ENCODE data around the gene PALM2AKAP2.
"Not testable (repeated sequence)": the region's sequence is repeated elsewhere in the genome, so short reads cannot be mapped to it uniquely, and the experiment has no call there.

- not testable (repeated sequence) for TF ChIP-seq CTCF (IDR thresholded peaks at IDR 0.05; ENCODE audit: low read depth, low read length); EZH2phosphoT487 (IDR thresholded peaks at IDR 0.05; ENCODE audit: low read depth)
Measured at GRCh38 chr9:109825383-109825782, 45.4 kb downstream of the PALM2AKAP2 start.
